ENCODE results near the gene PRSS57.

PRSS57 gene

GRCh38 chr19:662962-663681, 32.1 kb downstream of the PRSS57 start, which contains the start of gene RNF126:
TSS of gene RNF126 (minus strand) at chr19:663214. CDS start at chr19:663121, 93 bp downstream.
- peak; percentile 88 for DNase-seq
- peak; percentile 57 to 73 for ATAC-seq (replicated peaks)
- Mint-ChIP-seq H3K36me3 (peaks cover 14% of the 10 kb centered on the region in 2 donors), H3K27ac (peak within 1 kb of the TSS; percentile 97), H3K4me1 (peaks cover 37 to 61% of the 10 kb centered on the region in 2 donors), H3K4me3 (peak within 1 kb of the TSS; percentile 97 to 98), H3K9me3 (no peaks in the 10 kb centered on the region), H3K27me3 (peaks cover 3 to 5% of the 10 kb centered on the region in 2 donors)

- Mint-ChIP-seq H3K27ac (peak overlapping the region; percentile 97), H3K4me3 (peak overlapping the region; percentile 97 to 98), H3K27me3 (peaks cover 0 to under 1% of the 10 kb centered on the region in 2 donors), H3K4me1 (peaks cover 37 to 68% of the 10 kb centered on the region in 2 donors), H3K36me3 (peaks cover 15% of the 10 kb centered on the region in 2 donors), H3K9me3 (no peaks in the 10 kb centered on the region)
- ATAC-seq (replicated peaks) (peak; percentile 46 to 52), DNase-seq (peak; percentile 53)
Observed at GRCh38 chr19:662207-662961, 32.9 kb downstream of the PRSS57 start.

DNA sequence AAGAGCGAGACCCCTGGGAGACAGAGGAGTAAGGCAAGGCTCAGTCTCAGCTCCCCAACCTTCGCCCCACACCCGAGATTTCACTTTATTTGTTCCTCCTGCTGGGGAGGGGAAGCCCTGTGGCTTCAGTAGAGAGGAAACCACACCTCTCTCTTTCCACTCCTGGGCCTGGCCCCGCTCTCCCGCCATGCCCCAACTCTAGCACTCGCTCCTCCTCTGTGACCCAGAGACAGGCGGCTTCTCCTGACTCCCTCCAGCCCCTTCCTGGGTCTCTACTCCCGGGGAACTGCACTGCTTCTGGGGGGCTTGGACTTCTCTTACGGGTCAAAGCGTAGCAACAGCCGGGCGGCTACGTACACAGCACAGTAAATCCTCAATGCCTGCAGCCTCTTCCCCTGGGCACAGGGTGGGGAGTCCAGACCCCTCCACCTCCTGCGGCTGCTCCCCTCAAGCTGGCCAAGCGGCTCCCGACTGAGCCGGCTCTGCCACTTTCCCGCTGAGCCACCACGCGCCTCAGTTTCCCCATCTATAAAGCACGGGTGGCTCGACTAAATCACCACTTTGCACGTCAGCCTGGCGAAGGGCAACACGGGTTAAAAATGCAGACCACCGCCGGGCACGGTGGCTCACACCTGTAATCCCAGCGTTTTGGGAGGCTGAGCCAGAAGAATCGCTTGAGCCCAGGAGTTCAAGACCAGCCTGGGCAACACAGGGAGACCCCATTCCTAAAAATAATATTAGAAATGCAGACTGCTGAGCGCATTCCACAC, 33.6 kb downstream of the PRSS57 start:
- peak overlapping the region; percentile 97 to 98 for H3K4me3 Mint-ChIP-seq
- peaks cover 42 to 73% of the 10 kb centered on the region in 2 donors for H3K4me1 Mint-ChIP-seq
- H3K27me3 Mint-ChIP-seq = no peaks in the 10 kb centered on the region
- no peaks in the 10 kb centered on the region for H3K9me3 Mint-ChIP-seq
- peak; percentile 58 to 64 for ATAC-seq (replicated peaks)
- H3K36me3 Mint-ChIP-seq = peaks cover 17 to 20% of the 10 kb centered on the region in 2 donors
- DNase-seq = peak; percentile 49
- H3K27ac Mint-ChIP-seq = peak overlapping the region; percentile 97

DNA sequence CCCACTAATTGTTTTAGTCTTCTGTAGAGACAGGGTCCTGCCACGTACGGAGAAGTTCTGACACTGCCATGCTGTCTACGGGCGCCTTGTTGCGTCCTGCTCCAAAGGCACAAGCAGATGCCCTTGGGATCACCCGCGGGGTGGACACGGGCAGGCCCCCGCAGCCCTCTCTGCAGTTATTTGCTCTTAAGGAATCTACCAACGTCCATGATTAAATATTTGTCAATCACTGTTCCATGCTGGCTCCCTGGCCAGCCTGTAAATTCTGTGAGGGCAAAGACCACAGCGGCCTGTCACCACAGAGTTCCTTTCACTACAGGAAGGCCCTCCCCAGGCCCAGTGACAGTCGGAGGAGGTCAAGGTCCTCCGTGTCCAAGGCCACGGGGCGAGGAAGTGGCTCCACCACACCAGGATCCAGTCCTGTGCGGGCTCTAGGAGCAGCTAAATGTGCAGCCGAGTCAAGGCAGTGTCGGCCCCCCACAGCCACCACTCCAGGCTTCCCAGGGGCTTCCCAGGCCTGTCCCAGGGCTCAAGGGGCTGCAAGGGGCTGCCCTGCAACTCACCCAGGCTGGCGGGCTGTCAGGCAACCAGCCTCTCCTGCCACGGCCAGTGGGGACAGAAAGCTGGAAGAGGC, 34.3 kb downstream of the PRSS57 start:
- H3K27me3 Mint-ChIP-seq = no peaks in the 10 kb centered on the region
- peak in 1 of 2 donors; percentile 1 for ATAC-seq (replicated peaks)
- peak overlapping the region; percentile 97 to 98 for H3K4me3 Mint-ChIP-seq
- peak overlapping the region; percentile 97 for H3K27ac Mint-ChIP-seq
- peaks cover 47 to 80% of the 10 kb centered on the region in 2 donors for H3K4me1 Mint-ChIP-seq
- H3K9me3 Mint-ChIP-seq = no peaks in the 10 kb centered on the region
- H3K36me3 Mint-ChIP-seq = peaks cover 17 to 26% of the 10 kb centered on the region in 2 donors
- DNase-seq = no peak

GRCh38 chr19:658916-659839, 36.1 kb downstream of the PRSS57 start:
- Mint-ChIP-seq H3K27ac (peak overlapping the region; percentile 97), H3K4me3 (peak overlapping the region; percentile 97 to 98), H3K4me1 (peaks cover 45 to 82% of the 10 kb centered on the region in 2 donors), H3K27me3 (no peaks in the 10 kb centered on the region), H3K36me3 (peaks cover 23 to 40% of the 10 kb centered on the region in 2 donors), H3K9me3 (no peaks in the 10 kb centered on the region)
- DNase-seq (no peak), ATAC-seq (replicated peaks) (no peak)

GRCh38 chr19:658059-658839, 37.0 kb downstream of the PRSS57 start:
- ATAC-seq (replicated peaks) = no peak
- Mint-ChIP-seq H3K4me1 (peaks cover 41 to 78% of the 10 kb centered on the region in 2 donors), H3K36me3 (peaks cover 23 to 47% of the 10 kb centered on the region in 2 donors), H3K27me3 (no peaks in the 10 kb centered on the region), H3K27ac (peak overlapping the region; percentile 25), H3K9me3 (no peaks in the 10 kb centered on the region), H3K4me3 (peak overlapping the region in 1 of 2 donors; percentile 57)
- DNase-seq = no peak

DNA sequence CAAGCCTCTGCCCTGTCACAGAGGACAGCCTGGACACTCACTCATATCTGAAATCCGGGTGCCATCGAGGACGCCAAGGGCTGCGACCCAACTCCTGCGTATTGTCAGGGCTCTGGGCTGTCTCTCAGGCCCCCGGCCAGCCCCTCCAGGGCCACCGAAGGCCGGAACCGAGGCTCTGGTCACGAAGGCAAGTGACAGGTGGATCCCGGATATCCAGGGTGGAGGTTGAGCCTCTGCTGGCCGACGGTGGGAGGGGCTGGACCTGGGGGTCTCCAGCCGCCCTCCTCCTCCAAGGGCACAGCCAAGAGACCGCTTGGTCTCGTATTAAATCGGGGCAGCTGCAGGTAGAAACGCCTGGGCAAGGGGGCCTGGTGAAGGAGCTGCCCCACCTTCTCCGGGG, 37.6 kb downstream of the PRSS57 start:
- DNase-seq (no peak), ATAC-seq (replicated peaks) (no peak)
- Mint-ChIP-seq H3K4me3 (no peak overlapping the region), H3K36me3 (peaks cover 23 to 47% of the 10 kb centered on the region in 2 donors), H3K27me3 (no peaks in the 10 kb centered on the region), H3K4me1 (peaks cover 42 to 78% of the 10 kb centered on the region in 2 donors), H3K9me3 (no peaks in the 10 kb centered on the region), H3K27ac (peak overlapping the region; percentile 31)

DNA sequence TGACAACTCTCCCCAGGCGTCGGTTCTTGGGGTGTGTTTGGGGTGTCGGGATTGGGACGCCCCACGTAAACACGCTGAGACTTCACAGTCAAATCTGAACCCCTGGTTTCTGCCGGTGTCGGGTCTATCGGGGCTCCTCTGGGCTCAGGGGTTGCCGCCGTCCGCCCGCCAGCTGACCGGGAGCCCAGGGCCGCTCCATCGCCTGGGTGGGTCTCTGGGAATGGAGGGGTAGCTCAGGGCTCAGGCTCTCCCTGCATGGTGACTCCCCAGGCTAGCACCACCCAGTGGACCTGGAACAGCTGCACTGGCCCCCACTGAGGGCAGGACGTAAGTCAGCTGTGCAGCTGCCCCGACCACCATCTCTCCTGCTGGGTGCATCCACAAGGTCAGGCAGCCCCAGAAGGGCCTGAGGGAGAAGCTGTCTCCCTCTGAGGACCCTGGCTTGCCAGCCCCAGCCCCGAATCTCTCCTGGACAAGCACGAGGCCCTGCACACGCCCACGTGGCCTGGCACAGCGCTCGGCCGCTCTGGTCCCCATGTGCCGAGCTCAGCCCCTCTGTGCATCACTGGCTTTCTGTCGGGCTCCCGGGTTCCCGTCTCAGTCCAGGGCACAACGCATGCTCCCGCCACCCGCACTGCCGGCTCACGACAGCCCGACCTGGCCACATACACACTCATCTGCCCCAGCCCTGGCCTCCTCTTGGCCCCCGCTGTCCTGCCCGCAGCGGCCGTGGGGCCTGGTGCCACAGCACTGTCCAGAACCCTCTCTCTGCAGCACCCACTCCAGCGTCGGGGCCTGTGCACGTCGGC, 38.3 kb downstream of the PRSS57 start:
- H3K27ac Mint-ChIP-seq = peak overlapping the region; percentile 51
- H3K36me3 Mint-ChIP-seq = peaks cover 22 to 46% of the 10 kb centered on the region in 2 donors
- ATAC-seq (replicated peaks) (no peak), DNase-seq (no peak)
- H3K4me1 Mint-ChIP-seq = peaks cover 42 to 77% of the 10 kb centered on the region in 2 donors
- H3K9me3 Mint-ChIP-seq = no peaks in the 10 kb centered on the region
- H3K27me3 Mint-ChIP-seq = no peaks in the 10 kb centered on the region
- H3K4me3 Mint-ChIP-seq = no peak overlapping the region

DNA sequence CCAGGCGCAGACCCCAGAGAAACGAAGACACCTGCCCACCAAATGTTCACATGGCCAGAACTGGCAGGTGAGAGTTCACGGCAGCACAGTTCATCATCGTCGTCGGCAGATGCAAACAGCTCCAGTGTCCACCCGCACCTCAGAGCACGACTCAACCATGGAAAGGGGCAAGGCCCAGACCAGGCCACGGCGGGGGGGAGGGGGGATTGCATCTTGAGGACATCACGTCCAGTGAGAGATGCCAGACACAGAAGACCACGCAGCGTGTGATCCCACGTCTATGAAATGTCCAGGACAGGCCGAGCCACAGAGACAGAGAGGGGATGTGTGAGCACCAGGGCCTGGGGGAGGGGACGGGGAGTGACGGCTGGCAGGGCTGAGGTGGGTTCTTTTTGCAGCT, 39.6 kb downstream of the PRSS57 start:
- Mint-ChIP-seq H3K4me3 (no peak overlapping the region), H3K4me1 (peaks cover 39 to 64% of the 10 kb centered on the region in 2 donors), H3K9me3 (no peaks in the 10 kb centered on the region), H3K27me3 (no peaks in the 10 kb centered on the region), H3K36me3 (peaks cover 19 to 36% of the 10 kb centered on the region in 2 donors), H3K27ac (no peak overlapping the region)
- no peak for DNase-seq
- no peak for ATAC-seq (replicated peaks)

DNA sequence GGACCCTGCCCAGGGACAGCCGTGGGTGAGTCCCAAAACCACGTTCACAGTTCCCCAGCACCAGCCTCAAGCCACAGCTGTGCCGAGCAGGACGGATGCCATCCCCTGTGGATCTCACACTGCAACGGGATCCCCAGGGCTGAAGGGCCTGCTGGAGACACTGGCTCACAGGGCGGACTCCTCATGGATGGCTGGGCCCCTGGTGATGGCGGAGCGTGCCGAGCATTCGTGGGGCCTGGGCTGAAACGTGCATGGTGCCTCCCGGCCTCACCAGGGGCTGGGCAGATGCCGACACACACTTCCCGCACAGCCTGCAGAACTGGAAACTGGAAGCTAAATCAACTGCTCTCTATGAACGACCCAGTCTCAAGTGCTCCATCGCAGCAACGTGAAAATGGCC, 41.8 kb downstream of the PRSS57 start:
- Mint-ChIP-seq H3K27ac (no peak overlapping the region), H3K36me3 (peaks cover 19 to 37% of the 10 kb centered on the region in 2 donors), H3K4me1 (peaks cover 21 to 41% of the 10 kb centered on the region in 2 donors), H3K4me3 (no peak overlapping the region), H3K9me3 (no peaks in the 10 kb centered on the region), H3K27me3 (no peaks in the 10 kb centered on the region)
- no peak for DNase-seq
- ATAC-seq (replicated peaks) = no peak

- no peak for ATAC-seq (replicated peaks)
- Mint-ChIP-seq H3K36me3 (peaks cover 18 to 42% of the 10 kb centered on the region in 2 donors), H3K4me3 (no peak overlapping the region)
Observed at GRCh38 chr19:652467-653389, 42.5 kb downstream of the PRSS57 start.

More at GRCh38 chr19:652467-653389, 42.5 kb downstream of the PRSS57 start:
- Mint-ChIP-seq H3K27ac (no peak overlapping the region), H3K4me1 (peaks cover 20 to 34% of the 10 kb centered on the region in 2 donors), H3K27me3 (no peaks in the 10 kb centered on the region), H3K9me3 (no peaks in the 10 kb centered on the region)
- no peak for DNase-seq
